H9 (cell line): ENCODE results near the gene GHITM. TPM values are rescaled to one million over a fixed set of nuclear protein-coding genes. Genes with fewer than 3 reads are reported as not detected.

Experiments used
- DNase-seq: peaks from one replicate; pipeline ENCODE4 v3.0.0-alpha.2; 2017
- H2AFZ ChIP-seq: one replicate; pipeline ENCODE4 v1.6.1; 2013; ENCODE audit warnings: mild to moderate bottlenecking, low read length, control low read depth, moderate library complexity
- H2AK5ac ChIP-seq: 2 replicates; pipeline ENCODE4 v1.6.1; 2013; ENCODE audit warnings: low read length, control low read depth, mixed read lengths; ENCODE audit not compliant: insufficient read length
- H2BK120ac ChIP-seq: one replicate; pipeline ENCODE4 v1.6.1; 2013; ENCODE audit warnings: low read depth, mild to moderate bottlenecking, low read length, control low read depth, inconsistent platforms; ENCODE audit not compliant: poor library complexity, severe bottlenecking
- H2BK12ac ChIP-seq: 2 replicates; pipeline ENCODE4 v1.6.1; 2013; ENCODE audit warnings: low read length, control low read depth, mixed read lengths, low read depth; ENCODE audit not compliant: insufficient read length
- H2BK15ac ChIP-seq: 2 replicates; pipeline ENCODE4 v1.6.1; 2013; ENCODE audit warnings: low read depth, low read length, control low read depth
- H2BK20ac ChIP-seq: one replicate; pipeline ENCODE4 v1.6.1; 2013; ENCODE audit warnings: low read depth, mild to moderate bottlenecking, low read length, control low read depth, inconsistent platforms; ENCODE audit not compliant: poor library complexity, severe bottlenecking
- H2BK5ac ChIP-seq: 2 replicates; pipeline ENCODE4 v1.6.1; 2013; ENCODE audit warnings: low read length, control low read depth, mixed read lengths; ENCODE audit not compliant: insufficient read length
- H3K14ac ChIP-seq: 2 replicates; pipeline ENCODE4 v1.6.1; 2013; ENCODE audit warnings: low read length, control low read depth; ENCODE audit not compliant: insufficient read depth
- H3K18ac ChIP-seq: 2 replicates; pipeline ENCODE4 v1.6.1; 2013; ENCODE audit warnings: low read depth, mild to moderate bottlenecking, mixed read lengths, low read length, control low read depth; ENCODE audit not compliant: insufficient read length
- H3K23ac ChIP-seq: 2 replicates; pipeline ENCODE4 v1.6.1; 2013; ENCODE audit warnings: low read length, control low read depth, mixed read lengths, low read depth; ENCODE audit not compliant: insufficient read length
- H3K23me2 ChIP-seq: 2 replicates; pipeline ENCODE4 v1.6.1; 2013; ENCODE audit warnings: low read depth, mild to moderate bottlenecking, mixed read lengths, low read length, control low read depth; ENCODE audit not compliant: insufficient read length, poor library complexity, severe bottlenecking
- H3K27ac ChIP-seq: 2 replicates; pipeline ENCODE4 v1.5.1; 2013; ENCODE audit warnings: low read length, control low read depth, mixed read lengths, low read depth; ENCODE audit not compliant: insufficient read length
- H3K27me3 ChIP-seq: 2 replicates; pipeline ENCODE4 v1.6.1; 2013; ENCODE audit warnings: low read length, control low read depth, inconsistent platforms; ENCODE audit not compliant: insufficient read depth
- H3K4ac ChIP-seq: 2 replicates; pipeline ENCODE4 v1.6.1; 2013; ENCODE audit warnings: low read depth, mild to moderate bottlenecking, control low read depth, inconsistent platforms, low read length, moderate library complexity
- H3K4me1 ChIP-seq: 2 replicates; pipeline ENCODE4 v1.6.1; 2013; ENCODE audit warnings: low read length, control low read depth, inconsistent platforms; ENCODE audit not compliant: insufficient read depth
- H3K4me2 ChIP-seq: 2 replicates; pipeline ENCODE4 v1.6.1; 2013; ENCODE audit warnings: low read length, control low read depth, mixed read lengths; ENCODE audit not compliant: insufficient read length, insufficient read depth
- H3K56ac ChIP-seq: 2 replicates; pipeline ENCODE4 v1.6.1; 2013; ENCODE audit warnings: low read depth, mild to moderate bottlenecking, mixed read lengths, low read length, control low read depth; ENCODE audit not compliant: insufficient read length
- H3K79me1 ChIP-seq: 2 replicates; pipeline ENCODE4 v1.6.1; 2013; ENCODE audit warnings: low read depth, mild to moderate bottlenecking, moderate library complexity, low read length, control low read depth, inconsistent platforms; ENCODE audit not compliant: insufficient read depth, poor library complexity, severe bottlenecking
- H3K79me2 ChIP-seq: 2 replicates; pipeline ENCODE4 v1.6.1; 2013; ENCODE audit warnings: low read length, control low read depth, inconsistent platforms; ENCODE audit not compliant: insufficient read depth
- H3K9ac ChIP-seq: 2 replicates; pipeline ENCODE4 v1.6.1; 2013; ENCODE audit warnings: low read length, control low read depth, mixed read lengths; ENCODE audit not compliant: insufficient read length; ENCODE audit errors: extremely low read depth
- H3K9me3 ChIP-seq: one replicate; pipeline ENCODE4 v1.6.1; 2013; ENCODE audit warnings: low read depth, low read length, inconsistent platforms; ENCODE audit not compliant: control insufficient read depth
- H3T11ph ChIP-seq: one replicate; pipeline ENCODE4 v1.6.1; 2013; ENCODE audit warnings: mild to moderate bottlenecking, low read length, control low read depth, inconsistent platforms
- H4K20me1 ChIP-seq: one replicate; pipeline ENCODE4 v1.6.1; 2013; ENCODE audit not compliant: control insufficient read depth, insufficient read length, insufficient read depth
- H4K5ac ChIP-seq: 2 replicates; pipeline ENCODE4 v1.6.1; 2013; ENCODE audit warnings: low read depth, mild to moderate bottlenecking, mixed read lengths, low read length, control low read depth; ENCODE audit not compliant: insufficient read length
- H4K8ac ChIP-seq: replicated peaks from 2 replicates; pipeline ENCODE4 v1.6.1; 2013; ENCODE audit warnings: low read length, control low read depth, mixed read lengths, low read depth; ENCODE audit not compliant: insufficient read length
- H4K91ac ChIP-seq: 2 replicates; pipeline ENCODE4 v1.6.1; 2013; ENCODE audit warnings: low read depth, mild to moderate bottlenecking, moderate library complexity, mixed read lengths, low read length, control low read depth; ENCODE audit not compliant: insufficient read length
- H3K27ac Mint-ChIP-seq, 3 experiments: 2 replicates in 2 of 3; 3 replicates in 1 of 3; pipeline ENCODE4 v1.8.0; 2020 to 2021; ENCODE audit warnings: mixed read lengths in 3 of 3, mild to moderate bottlenecking in 1 of 3, moderate library complexity in 1 of 3
- H3K27me3 Mint-ChIP-seq: 2 replicates; pipeline ENCODE4 v1.8.0; 2021; ENCODE audit warnings: low read depth, mild to moderate bottlenecking, moderate library complexity, mixed read lengths
- H3K36me3 Mint-ChIP-seq, 3 experiments: 2 replicates in 2 of 3; 3 replicates in 1 of 3; pipeline ENCODE4 v1.8.0; 2020 to 2021; ENCODE audit warnings: low read depth in 3 of 3, mixed read lengths in 3 of 3; ENCODE audit not compliant: insufficient read depth in 1 of 3
- H3K4me1 Mint-ChIP-seq, 2 experiments: 2 replicates each; pipeline ENCODE4 v1.8.0; 2020; ENCODE audit warnings: mixed read lengths in 2 of 2
- H3K4me3 Mint-ChIP-seq, 2 experiments: 2 replicates in 1 of 2; 3 replicates in 1 of 2; pipeline ENCODE4 v1.8.0; 2020 to 2021; ENCODE audit warnings: mild to moderate bottlenecking in 2 of 2, mixed read lengths in 2 of 2, moderate library complexity in 1 of 2
- H3K9me3 Mint-ChIP-seq, 2 experiments: 2 replicates in 1 of 2; 3 replicates in 1 of 2; pipeline ENCODE4 v1.8.0; 2020; ENCODE audit warnings: mild to moderate bottlenecking in 2 of 2, mixed read lengths in 2 of 2, moderate library complexity in 1 of 2
- WGBS: extraction: QIAGEN DNeasy Blood & Tissue Kit; methylation state at CpG from one replicate; pipeline ENCODE4 v1.1.7; 2013; ENCODE audit warnings: missing lambda C conversion rate, low lambda C conversion rate, mixed read lengths; ENCODE audit not compliant: insufficient read length; ENCODE audit errors: extremely low coverage; 5-methylcytosine and 5-hydroxymethylcytosine counted together
- total RNA-seq: library from RNA; stranded (reverse); gene quantifications from 2 replicates; pipeline ENCODE4 v1.2.1, GENCODE V29; 2021
- TF ChIP-seq, protein P1 (sequence below): fragments of 200-600 bp; sonication (generic); conservative IDR thresholded peaks from 3 replicates; pipeline ENCODE4 v1.8.0; 2021; ENCODE audit warnings: antibody characterized with exemption, mild to moderate bottlenecking

GHITM gene
- total RNA-seq, 1 experiment from 2014 or later = 95.6 TPM

DNA sequence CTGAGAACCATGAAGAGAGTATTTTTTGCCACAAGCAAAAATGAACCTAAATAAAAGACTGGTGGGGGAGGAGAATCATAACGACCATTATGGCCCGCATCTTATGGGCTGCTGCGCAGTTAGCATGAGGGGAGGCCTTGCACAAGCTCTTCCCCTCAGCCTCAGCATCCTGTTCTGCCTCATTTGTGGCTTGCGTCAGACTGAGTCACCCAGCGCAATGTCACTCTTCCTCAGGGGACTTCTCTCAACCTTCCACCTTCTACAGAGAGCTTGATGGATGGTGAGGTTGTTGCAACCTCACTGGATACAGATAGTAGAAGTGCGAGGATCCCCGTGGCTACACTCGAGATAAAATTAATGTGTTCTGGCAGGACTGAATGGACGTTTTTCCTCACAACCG is 17.5 kb downstream of the GHITM start:
- no peak overlapping the region for H2AFZ ChIP-seq
- no peak overlapping the region for H2AK5ac ChIP-seq
- Mint-ChIP-seq H3K36me3 (peaks cover 11 to 33% (median 32%) of the 10 kb centered on the region in 3 experiments; a peak in 6 of 7 replicates), H3K9me3 (no peaks in the 10 kb centered on the region), H3K27ac (no peak overlapping the region; a peak in 1 of 7 replicates), H3K4me3 (no peak overlapping the region), H3K27me3 (no peaks in the 10 kb centered on the region), H3K4me1 (peaks cover 40 to 43% of the 10 kb centered on the region in 2 experiments)
- no peaks in the 10 kb centered on the region for H3K79me2 ChIP-seq
- H3K9ac ChIP-seq = no peak overlapping the region
- H3K4me2 ChIP-seq = no peak overlapping the region
- H3K23me2 ChIP-seq = no peaks in the 10 kb centered on the region
- no peak overlapping the region for H2BK120ac ChIP-seq
- no peak for DNase-seq
- TF ChIP-seq, protein P1, sequence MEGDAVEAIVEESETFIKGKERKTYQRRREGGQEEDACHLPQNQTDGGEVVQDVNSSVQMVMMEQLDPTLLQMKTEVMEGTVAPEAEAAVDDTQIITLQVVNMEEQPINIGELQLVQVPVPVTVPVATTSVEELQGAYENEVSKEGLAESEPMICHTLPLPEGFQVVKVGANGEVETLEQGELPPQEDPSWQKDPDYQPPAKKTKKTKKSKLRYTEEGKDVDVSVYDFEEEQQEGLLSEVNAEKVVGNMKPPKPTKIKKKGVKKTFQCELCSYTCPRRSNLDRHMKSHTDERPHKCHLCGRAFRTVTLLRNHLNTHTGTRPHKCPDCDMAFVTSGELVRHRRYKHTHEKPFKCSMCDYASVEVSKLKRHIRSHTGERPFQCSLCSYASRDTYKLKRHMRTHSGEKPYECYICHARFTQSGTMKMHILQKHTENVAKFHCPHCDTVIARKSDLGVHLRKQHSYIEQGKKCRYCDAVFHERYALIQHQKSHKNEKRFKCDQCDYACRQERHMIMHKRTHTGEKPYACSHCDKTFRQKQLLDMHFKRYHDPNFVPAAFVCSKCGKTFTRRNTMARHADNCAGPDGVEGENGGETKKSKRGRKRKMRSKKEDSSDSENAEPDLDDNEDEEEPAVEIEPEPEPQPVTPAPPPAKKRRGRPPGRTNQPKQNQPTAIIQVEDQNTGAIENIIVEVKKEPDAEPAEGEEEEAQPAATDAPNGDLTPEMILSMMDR = no peak
- no peak overlapping the region for H3K27ac ChIP-seq
- WGBS = no CpG with 5 or more reads among the region's 10 CpGs
- H3K23ac ChIP-seq = no peak overlapping the region
- no peak overlapping the region for H3K14ac ChIP-seq
- no peaks in the 10 kb centered on the region for H4K20me1 ChIP-seq
- no peak overlapping the region for H4K5ac ChIP-seq
- H3K9me3 ChIP-seq = no peaks in the 10 kb centered on the region
- no peaks in the 10 kb centered on the region for H3K27me3 ChIP-seq
- no peak overlapping the region for H3K18ac ChIP-seq
- H2BK20ac ChIP-seq = no peak overlapping the region
- no peak overlapping the region for H4K8ac ChIP-seq
- no peaks in the 10 kb centered on the region for H3K79me1 ChIP-seq
- H2BK5ac ChIP-seq = no peak overlapping the region
- H2BK12ac ChIP-seq = no peak overlapping the region
- no peak overlapping the region for H4K91ac ChIP-seq
- H3K56ac ChIP-seq = no peak overlapping the region
- peaks cover 8% of the 10 kb centered on the region; the same call in 1 of the 2 replicates for H3K4me1 ChIP-seq
- H2BK15ac ChIP-seq = no peak overlapping the region
- H3T11ph ChIP-seq = no peak overlapping the region
- no peak overlapping the region for H3K4ac ChIP-seq
